Ramos (cell line): Measurements from ENCODE around the gene CELSR2.

Experiments
- in situ Hi-C: fragments of 300-500 bp; cut with MboI; formaldehyde crosslinking; loops from one replicate; pipeline ENCODE4 v1.14.3; 2022; ENCODE audit warnings: low sequenced_read_pairs; ENCODE audit not compliant: unreplicated experiment

CELSR2 gene

GRCh38 chr1:109225711-109226445 is 23.5 kb upstream of the CELSR2 start:
- in situ Hi-C loops: no loop called here

- in situ Hi-C loops: no loop called here
These were observed 21.2 kb upstream of the CELSR2 start for GRCh38 chr1:109228167-109228566.

GRCh38 chr1:109229531-109230127 is 19.7 kb upstream of the CELSR2 start:
- in situ Hi-C loops: no loop called here

GRCh38 chr1:109231066-109231465 is 18.3 kb upstream of the CELSR2 start:
- in situ Hi-C loops: no loop called here

- in situ Hi-C loops: no loop called here
These were observed 14.2 kb upstream of the CELSR2 start for GRCh38 chr1:109235137-109235536.

- in situ Hi-C loops: no loop called here
These were observed 11.8 kb upstream of the CELSR2 start for GRCh38 chr1:109237512-109237911.

GRCh38 chr1:109238382-109238781 is 11.0 kb upstream of the CELSR2 start:
- in situ Hi-C loops: no loop called here

- in situ Hi-C loops: no loop called here
These were observed 10.3 kb upstream of the CELSR2 start for GRCh38 chr1:109239047-109239408.

- in situ Hi-C loops: no loop called here
These were observed 9.8 kb upstream of the CELSR2 start for GRCh38 chr1:109239409-109240068.

GRCh38 chr1:109240158-109241152 is 8.9 kb upstream of the CELSR2 start:
- in situ Hi-C loops: no loop called here

- in situ Hi-C loops: no loop called here
These were observed 8.0 kb upstream of the CELSR2 start for GRCh38 chr1:109241344-109241743.

- in situ Hi-C loops: no loop called here
These were observed 7.4 kb upstream of the CELSR2 start for GRCh38 chr1:109241841-109242345.

- in situ Hi-C loops: no loop called here
These were observed 7.0 kb upstream of the CELSR2 start for GRCh38 chr1:109242387-109242786.

GRCh38 chr1:109243221-109243620 is 6.1 kb upstream of the CELSR2 start:
- in situ Hi-C loops: no loop called here

GRCh38 chr1:109243860-109244552 is 5.3 kb upstream of the CELSR2 start:
- in situ Hi-C loops: no loop called here

GRCh38 chr1:109246141-109246551 is 3.2 kb upstream of the CELSR2 start:
- in situ Hi-C loops: no loop called here

- in situ Hi-C loops: no loop called here
These were observed 1.7 kb upstream of the CELSR2 start for GRCh38 chr1:109247401-109248365.

GRCh38 chr1:109248444-109248796 is 919 bp upstream of the CELSR2 start:
- in situ Hi-C loops: no loop called here
